ENCODE data around the gene SCO1.

The SCO1 gene

GRCh38 chr17:10727192-10727591 is 29.9 kb upstream of the SCO1 start:
- no peak overlapping the region for H3K27ac ChIP-seq
- TF ChIP-seq CTCF (conservative IDR thresholded peaks at IDR 0.05; ENCODE audit: low read depth) = no peak
- ChIA-PET POLR2A (ENCODE audit: low non-redundant PET) (no interaction called here), CTCF (no interaction called here)
- DNase-seq (ENCODE audit: low spot score) = no peak

GRCh38 chr17:10726196-10726595 is 28.9 kb upstream of the SCO1 start:
- ChIA-PET POLR2A (ENCODE audit: low non-redundant PET) (no interaction called here), CTCF (no interaction called here)
- H3K27ac ChIP-seq = no peak overlapping the region
- no peak for DNase-seq (ENCODE audit: low spot score)
- TF ChIP-seq CTCF (conservative IDR thresholded peaks at IDR 0.05; ENCODE audit: low read depth) = no peak

- no peak for DNase-seq (ENCODE audit: low spot score)
- POLR2A ChIA-PET (ENCODE audit: low non-redundant PET) = no interaction called here
- CTCF ChIA-PET = no interaction called here
Measured at GRCh38 chr17:10725262-10725661, 27.9 kb upstream of the SCO1 start.

GRCh38 chr17:10724546-10725195 is 27.3 kb upstream of the SCO1 start:
- ChIA-PET CTCF (no interaction called here), POLR2A (ENCODE audit: low non-redundant PET) (no interaction called here)
- TF ChIP-seq CTCF (conservative IDR thresholded peaks at IDR 0.05; ENCODE audit: low read depth) = no peak

More at GRCh38 chr17:10725262-10725661, 27.9 kb upstream of the SCO1 start:
- no peak for TF ChIP-seq CTCF (conservative IDR thresholded peaks at IDR 0.05; ENCODE audit: low read depth)
- H3K27ac ChIP-seq = no peak overlapping the region

GRCh38 chr17:10718547-10718946 is 21.2 kb upstream of the SCO1 start:
- POLR2A ChIA-PET (ENCODE audit: low non-redundant PET) = no interaction called here
- CTCF ChIA-PET = interaction anchor here (0.6 kb wide), 1 partner anchor 129 kb away, joined by 3 read pairs; no protein-coding TSS in a partner anchor
- TF ChIP-seq CTCF (conservative IDR thresholded peaks at IDR 0.05; ENCODE audit: low read depth) = no peak

More at GRCh38 chr17:10724546-10725195, 27.3 kb upstream of the SCO1 start:
- DNase-seq (ENCODE audit: low spot score) = no peak
- no peak overlapping the region for H3K27ac ChIP-seq

GRCh38 chr17:10716218-10716617 is 18.9 kb upstream of the SCO1 start:
- TF ChIP-seq CTCF (conservative IDR thresholded peaks at IDR 0.05; ENCODE audit: low read depth) = no peak
- ChIA-PET POLR2A (ENCODE audit: low non-redundant PET) (interaction anchor here (0.5 kb wide), 1 partner anchor 83 kb away, joined by 5 read pairs; no protein-coding TSS in a partner anchor), CTCF (interaction anchor here (1.2 kb wide), 1 partner anchor 85 kb away, joined by 3 read pairs; no protein-coding TSS in a partner anchor)
- H3K27ac ChIP-seq = no peak overlapping the region
- no peak for DNase-seq (ENCODE audit: low spot score)

More at GRCh38 chr17:10718547-10718946, 21.2 kb upstream of the SCO1 start:
- H3K27ac ChIP-seq = no peak overlapping the region
- DNase-seq (ENCODE audit: low spot score) = no peak
